Activated T-cell treated with anti-CD3 and anti-CD28 coated beads for 24 hours (primary cell): ENCODE measurements around the gene FHIT.
"Not testable (repeated sequence)": the region's sequence is repeated elsewhere in the genome, so short reads cannot be mapped to it uniquely, and the experiment has no call there.

Experiments used
- DNase-seq: peaks from one replicate; pipeline ENCODE4 v3.0.0-alpha.2; 2020; ENCODE audit warnings: low read depth

FHIT gene

GRCh38 chr3:59824876-59825275, 1426.4 kb downstream of the FHIT start:
- no peak for DNase-seq

- no peak for DNase-seq
Measured at GRCh38 chr3:59821274-59821673, 1430.0 kb downstream of the FHIT start.

GRCh38 chr3:59820352-59820934, 1430.8 kb downstream of the FHIT start:
- DNase-seq = no peak

GRCh38 chr3:59818919-59819300, 1432.3 kb downstream of the FHIT start:
- DNase-seq = no peak

GRCh38 chr3:59818033-59818918, 1433.0 kb downstream of the FHIT start:
- DNase-seq = no peak

- no peak for DNase-seq
Measured at GRCh38 chr3:59817511-59817910, 1433.7 kb downstream of the FHIT start.

GRCh38 chr3:59816312-59816711, 1434.9 kb downstream of the FHIT start:
- no peak for DNase-seq

GRCh38 chr3:59813148-59813538, 1438.1 kb downstream of the FHIT start:
- DNase-seq = no peak

- no peak for DNase-seq
Measured at GRCh38 chr3:59812237-59813147, 1438.8 kb downstream of the FHIT start.

- DNase-seq = no peak
Measured at GRCh38 chr3:59811160-59811559, 1440.1 kb downstream of the FHIT start.

- DNase-seq = no peak
Measured at GRCh38 chr3:59810606-59811005, 1440.6 kb downstream of the FHIT start.

GRCh38 chr3:59809710-59810444, 1441.4 kb downstream of the FHIT start:
- no peak for DNase-seq

GRCh38 chr3:59809016-59809415, 1442.2 kb downstream of the FHIT start:
- DNase-seq = no peak

GRCh38 chr3:59808446-59808845, 1442.8 kb downstream of the FHIT start:
- no peak for DNase-seq

GRCh38 chr3:59803268-59803667, 1448.0 kb downstream of the FHIT start:
- DNase-seq = no peak

GRCh38 chr3:59802453-59802852, 1448.8 kb downstream of the FHIT start:
- DNase-seq = not testable (repeated sequence)

GRCh38 chr3:59802045-59802444, 1449.2 kb downstream of the FHIT start:
- DNase-seq = no peak

GRCh38 chr3:59800481-59800880, 1450.8 kb downstream of the FHIT start:
- no peak for DNase-seq

- no peak for DNase-seq
Measured at GRCh38 chr3:59798372-59799086, 1452.7 kb downstream of the FHIT start.

GRCh38 chr3:59797533-59797932, 1453.7 kb downstream of the FHIT start:
- no peak for DNase-seq

- DNase-seq = no peak
Measured at GRCh38 chr3:59796456-59796855, 1454.8 kb downstream of the FHIT start.
